Glomerular endothelial cell (primary cell): ENCODE data around the gene KCNAB1. TPM values are rescaled to one million over a fixed set of nuclear protein-coding genes. Genes with fewer than 3 reads are reported as not detected.

Source experiments
- DNase-seq: peaks from one replicate; pipeline ENCODE4 v3.0.0-alpha.2; 2011; ENCODE audit warnings: low read depth, low spot score; ENCODE audit errors: extremely low read depth
- total RNA-seq: library from RNA; depleted of rRNA; stranded (reverse); fragments of >200 nt; gene quantifications from 2 replicates; pipeline ENCODE4 v1.2.3, GENCODE V29; 2015

Gene KCNAB1
- total RNA-seq, 1 donor from 2014 or later = 0.70 TPM

DNA sequence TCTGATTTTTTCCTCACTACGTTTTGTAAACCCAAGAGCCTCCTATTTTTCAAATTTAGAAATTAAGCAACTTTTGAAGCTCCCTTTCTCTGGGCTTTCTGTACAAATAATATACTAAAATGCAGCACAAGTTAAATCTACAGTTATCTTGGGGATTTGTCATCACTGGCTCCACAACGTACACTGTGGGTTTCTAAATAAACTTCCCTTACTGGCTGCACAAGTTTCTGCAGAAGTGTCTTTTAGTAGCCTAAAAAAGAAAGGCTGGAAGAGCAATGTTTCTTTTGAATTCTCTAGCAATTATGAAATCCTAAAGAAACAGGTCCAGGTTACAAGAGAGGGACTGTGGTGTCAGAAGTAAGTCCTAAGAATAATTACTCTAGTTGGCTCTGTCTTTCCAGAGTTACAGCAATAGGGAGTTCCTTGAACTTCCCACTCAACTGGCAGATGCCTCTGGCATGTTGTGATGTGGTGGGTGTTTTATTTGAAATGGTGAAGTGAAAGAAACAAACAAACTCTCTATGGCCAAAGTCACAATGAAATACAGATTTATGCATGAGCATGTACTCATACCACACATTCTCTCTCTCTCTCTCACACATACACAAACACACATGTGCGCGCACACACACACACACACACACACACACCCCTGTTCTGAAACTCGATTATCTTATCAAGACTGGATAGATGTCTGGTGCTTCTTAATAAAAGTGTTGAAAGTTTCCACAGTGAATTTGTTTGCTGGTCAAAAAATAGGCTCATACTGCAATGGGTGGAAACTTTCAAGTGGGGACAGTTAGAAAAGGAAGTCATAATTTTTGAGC lies 236.4 kb downstream of the KCNAB1 start:
- no peak for DNase-seq

DNA sequence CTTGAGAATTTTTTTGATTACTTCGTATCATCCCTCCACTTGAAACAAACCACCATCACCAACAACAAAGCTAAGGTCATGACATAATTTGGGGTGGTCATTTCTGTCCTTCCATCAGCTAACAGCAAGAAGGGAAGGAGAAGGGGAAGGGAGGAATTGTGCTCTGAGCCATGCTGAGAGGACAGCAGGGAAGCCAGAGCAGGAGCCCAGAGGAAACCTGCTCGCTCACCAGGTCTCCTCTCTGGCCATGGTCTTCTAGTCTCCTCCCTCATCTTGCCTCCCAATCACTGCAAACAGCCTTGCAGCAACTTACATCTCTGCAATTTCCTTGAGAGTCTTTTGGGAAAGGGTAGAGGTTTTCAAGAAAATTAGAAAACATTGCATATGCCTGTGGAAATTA lies 237.9 kb downstream of the KCNAB1 start:
- DNase-seq = no peak

DNA sequence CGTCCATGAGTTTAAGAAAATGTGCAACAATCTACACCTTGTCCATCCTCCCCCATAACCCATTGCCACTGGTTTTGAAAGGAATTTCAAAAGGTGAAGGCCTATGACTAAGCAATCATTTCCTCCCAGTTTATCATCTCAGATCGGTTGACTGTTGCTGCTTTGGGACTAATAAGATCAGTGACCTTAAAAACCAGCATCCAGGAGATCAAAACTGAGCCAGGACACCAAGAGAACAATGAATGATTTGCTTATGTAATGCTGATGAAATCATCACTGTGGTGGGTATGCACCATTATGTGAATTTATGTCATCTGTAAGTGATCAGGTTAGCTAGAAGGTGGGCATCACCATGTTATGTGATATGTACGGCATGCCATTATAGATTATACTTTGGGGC lies 239.0 kb downstream of the KCNAB1 start:
- no peak for DNase-seq

GRCh38 chr3:156360083-156360482 lies 239.7 kb downstream of the KCNAB1 start:
- DNase-seq = no peak

- DNase-seq = no peak
Measured at GRCh38 chr3:156360963-156361362, 240.6 kb downstream of the KCNAB1 start.

DNA sequence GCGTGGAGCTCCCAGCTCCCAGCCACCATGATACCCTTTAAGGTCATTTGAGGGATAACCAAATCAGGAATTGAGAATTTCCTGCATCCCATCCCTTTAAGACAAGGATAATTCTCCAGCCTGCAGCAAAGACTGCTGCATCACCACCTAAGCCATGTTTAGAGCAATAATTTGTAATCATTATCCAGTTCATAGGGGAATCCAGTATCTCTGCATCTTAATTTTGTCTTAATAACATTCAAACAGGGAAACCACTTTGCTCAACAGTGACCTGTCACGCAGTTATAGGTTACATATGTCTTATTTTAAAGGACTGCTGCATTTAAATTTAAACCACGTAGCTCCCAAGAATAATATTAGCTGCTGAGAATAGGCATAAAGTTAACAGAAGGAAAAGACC lies 246.2 kb downstream of the KCNAB1 start:
- DNase-seq = no peak

- DNase-seq = no peak
Measured at GRCh38 chr3:156368189-156368588, 247.8 kb downstream of the KCNAB1 start.

DNA sequence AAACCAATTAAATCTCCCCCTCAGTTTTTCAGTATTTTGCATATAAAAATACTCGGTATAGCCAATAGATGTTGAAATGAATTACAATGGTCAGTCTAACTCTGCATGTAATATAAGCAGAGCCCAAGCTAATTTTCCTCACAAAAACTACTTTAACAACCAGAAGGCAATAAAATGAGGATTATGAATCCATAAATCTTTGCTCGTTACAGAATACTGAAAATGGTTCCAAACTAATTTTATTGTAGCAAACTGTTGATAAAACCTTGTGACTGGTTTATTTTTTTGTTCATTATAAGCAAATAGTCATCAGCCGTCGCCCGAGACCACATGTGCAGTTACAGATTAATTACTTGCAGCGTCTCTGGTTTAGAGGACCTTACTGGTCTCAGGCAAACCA lies 251.3 kb downstream of the KCNAB1 start:
- DNase-seq = no peak

- no peak for DNase-seq
Measured at GRCh38 chr3:156373095-156373494, 252.7 kb downstream of the KCNAB1 start.

GRCh38 chr3:156373654-156374053 lies 253.3 kb downstream of the KCNAB1 start:
- DNase-seq = no peak

GRCh38 chr3:156376199-156376598 lies 255.8 kb downstream of the KCNAB1 start:
- DNase-seq = no peak

GRCh38 chr3:156377266-156377665 lies 256.9 kb downstream of the KCNAB1 start:
- DNase-seq = no peak

- DNase-seq = no peak
Measured at GRCh38 chr3:156377718-156378117, 257.3 kb downstream of the KCNAB1 start.

DNA sequence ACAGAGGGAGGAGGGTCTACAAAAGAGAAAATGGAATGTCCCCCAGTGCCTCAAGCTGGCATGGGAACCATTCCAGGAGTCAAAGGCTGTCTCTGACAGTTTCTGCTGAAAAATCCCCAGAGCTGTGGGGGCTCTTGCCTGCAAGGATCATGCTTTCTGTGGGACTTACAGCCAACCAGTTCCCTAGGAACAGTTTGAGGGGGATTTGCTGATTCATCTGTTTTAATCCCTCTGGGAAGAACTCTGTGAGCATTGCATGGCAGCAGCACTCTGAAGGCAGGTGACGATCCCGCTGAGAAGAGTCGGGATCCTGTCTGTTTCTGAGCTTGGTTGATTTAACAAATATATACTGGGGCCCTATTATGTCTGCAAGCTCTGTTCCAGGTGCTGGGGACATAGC lies 258.5 kb downstream of the KCNAB1 start:
- DNase-seq = no peak

DNA sequence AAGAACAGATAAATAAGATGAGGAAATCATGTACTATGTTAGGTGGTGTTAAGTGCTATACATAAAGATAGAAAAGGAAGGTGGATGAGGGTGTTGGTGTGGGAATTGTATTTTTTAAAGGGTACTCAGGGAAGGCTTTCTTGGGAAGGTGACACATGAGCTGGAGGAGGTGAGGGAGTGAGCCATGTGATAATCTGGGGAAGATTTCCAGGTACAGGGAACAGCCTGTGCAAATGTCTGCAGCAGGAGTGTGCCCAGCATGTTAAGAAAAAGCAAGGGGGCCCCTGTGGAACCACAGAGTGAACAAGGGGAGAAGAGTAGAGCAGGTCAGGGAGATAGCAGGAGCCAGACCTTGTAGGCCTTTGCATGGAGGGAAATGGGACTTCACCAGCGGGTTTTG lies 258.9 kb downstream of the KCNAB1 start:
- DNase-seq = no peak

- no peak for DNase-seq
Measured at GRCh38 chr3:156381253-156381652, 260.9 kb downstream of the KCNAB1 start.

DNA sequence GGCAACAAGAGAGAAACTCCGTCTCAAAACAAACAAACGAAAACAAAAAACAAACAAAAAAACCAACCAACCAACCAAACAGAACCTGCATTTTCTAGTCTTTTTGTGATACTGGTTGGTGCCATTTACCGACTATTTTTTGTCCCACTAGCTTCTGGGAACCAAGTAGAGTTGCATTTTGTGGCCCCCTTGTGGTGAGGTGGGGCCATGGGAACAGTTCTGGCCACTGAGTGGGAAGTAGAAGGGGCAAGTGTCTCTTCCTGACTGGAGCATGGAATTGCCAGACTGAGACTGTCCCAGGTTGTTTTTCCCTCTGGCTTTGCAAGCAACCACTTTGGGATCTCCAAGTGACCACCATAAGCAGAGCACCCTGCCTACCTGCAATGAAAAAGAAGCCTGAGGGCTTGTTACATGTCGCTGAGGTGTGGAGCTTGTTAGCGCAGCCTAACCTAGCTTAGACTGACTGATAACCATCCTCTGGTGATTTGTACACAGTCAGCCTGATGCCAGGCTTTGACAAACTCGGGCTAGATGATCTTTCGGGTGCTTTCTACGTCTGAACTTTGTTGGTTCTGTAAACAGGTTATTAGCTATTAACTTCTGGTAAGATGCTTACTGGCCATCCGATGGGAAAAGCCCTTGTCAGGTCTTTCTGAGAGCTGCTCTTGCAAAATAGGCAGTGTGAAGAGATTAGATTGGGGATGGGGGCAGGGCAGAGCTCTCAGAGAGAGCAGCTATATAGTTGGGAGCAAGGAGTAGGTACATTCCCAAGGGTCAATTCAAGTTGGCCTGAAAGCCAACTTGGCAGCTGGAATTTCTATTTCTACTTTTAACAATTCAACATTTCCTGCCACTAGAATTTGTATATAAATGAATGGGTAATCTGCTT lies 262.3 kb downstream of the KCNAB1 start:
- DNase-seq = peak; percentile 42

DNA sequence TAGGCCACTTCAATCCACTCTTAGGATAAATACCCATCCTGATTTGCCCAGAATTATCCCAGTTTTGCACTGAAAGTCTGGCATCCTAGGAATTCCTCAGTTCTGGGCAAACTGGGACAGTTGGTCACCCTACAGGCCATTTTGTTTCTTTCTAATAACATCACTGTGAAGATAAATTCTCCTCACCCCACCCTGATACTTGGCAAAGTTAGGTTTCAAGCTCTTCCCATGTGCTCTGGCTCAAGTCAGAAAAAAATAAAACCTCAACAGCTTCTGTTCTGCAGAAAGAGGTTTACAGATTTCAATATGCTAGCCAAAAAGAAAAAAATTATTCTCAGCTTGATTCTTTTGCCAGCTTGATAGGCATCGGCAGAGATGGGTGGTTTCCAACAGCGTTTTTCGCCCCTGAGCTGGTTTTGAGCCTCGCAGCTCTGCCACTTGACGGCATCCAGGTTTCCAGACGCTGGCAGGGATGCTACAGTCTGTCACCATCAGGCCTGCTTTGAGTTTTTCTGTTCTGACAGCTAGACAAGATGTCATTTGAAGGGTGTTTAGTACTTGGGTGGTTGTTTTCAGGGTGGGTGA lies 263.2 kb downstream of the KCNAB1 start:
- no peak for DNase-seq

DNA sequence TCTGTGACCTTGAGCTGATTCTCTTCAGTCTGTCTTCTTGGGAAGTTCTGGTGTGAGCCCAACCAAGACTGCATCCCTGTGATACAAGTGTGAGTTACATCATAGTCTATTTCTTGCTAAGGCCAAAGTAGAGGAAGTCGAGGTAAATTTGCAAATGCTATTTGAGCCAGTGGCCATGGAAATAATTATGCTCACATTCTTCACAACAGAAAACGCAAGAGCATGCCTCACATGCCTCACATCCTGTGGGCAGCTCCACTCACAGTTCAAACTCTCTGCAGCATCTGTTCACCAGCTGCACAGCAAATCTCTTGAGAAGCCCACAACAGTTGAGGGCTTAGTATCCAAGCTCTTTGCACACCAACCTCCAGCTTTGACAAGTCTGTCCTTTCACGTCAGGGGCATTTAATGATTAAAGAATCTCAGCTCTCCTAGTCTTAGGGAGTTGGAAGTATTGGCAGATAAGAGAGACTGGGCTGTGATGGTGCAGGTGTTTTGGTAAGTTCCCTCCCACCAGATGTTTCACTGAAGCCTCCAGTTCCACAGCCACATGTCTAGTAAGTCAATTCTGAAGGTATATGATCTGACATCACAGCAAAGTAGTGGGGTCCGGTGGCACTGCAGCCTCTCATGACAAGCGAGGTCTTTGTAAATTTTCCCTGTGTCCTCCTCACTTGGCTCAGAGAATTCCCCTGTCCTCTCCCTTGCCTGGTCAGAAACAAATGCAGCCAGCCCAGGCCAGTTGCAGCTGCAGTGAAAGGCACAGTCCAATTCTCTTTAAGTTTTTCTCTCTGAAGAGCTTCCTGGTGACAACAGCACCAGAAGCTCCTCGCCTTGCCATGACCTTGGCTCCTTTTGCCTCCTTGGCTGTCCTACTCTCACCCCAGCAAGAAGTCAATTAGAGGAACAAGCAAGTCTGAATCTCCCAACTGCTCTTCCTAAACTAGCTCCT lies 268.4 kb downstream of the KCNAB1 start:
- no peak for DNase-seq

GRCh38 chr3:156389449-156389950 lies 269.1 kb downstream of the KCNAB1 start:
- DNase-seq = no peak
